ENCODE measurements around the gene MYO18A.
"Not testable (repeated sequence)": the region's sequence is repeated elsewhere in the genome, so short reads cannot be mapped to it uniquely, and the experiment has no call there.

The MYO18A gene

DNA sequence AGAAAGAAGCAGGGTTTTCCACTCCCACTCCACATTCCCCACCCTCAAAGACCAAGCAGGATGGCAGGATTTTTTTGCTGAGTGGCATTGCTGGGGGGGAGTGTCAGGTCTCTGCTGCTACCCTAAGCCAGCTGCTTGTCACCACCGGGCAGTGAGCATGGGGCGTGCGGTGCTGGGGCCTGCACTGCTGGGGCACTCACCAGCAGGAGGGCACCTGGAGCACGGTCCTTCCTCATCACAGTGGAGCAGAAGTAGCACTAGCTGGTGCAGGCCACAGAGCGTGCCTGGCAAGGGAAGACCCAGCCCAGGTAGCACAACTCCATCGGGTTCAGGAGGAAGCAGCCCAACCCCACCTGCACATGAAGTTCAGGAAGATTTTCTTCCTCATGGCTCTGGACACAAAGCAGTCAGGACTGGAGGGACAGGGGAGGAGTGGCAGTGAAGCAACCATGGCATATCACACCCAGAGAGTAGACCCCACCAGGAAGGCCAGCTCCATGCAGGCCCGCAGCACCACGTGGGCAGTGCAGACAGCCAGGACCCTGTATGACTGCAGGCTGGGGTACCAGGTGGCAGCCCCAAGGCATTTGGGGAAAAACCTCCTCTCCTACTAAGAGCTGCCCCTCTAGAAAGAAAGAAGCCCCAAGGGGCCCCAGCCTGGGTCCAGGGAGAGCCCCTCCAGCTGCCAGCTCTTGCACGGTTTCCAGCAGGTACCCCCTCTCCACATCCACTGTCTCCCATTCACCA, 16.7 kb upstream of the MYO18A start:
- no peak for DNase-seq (ENCODE audit: low read depth)

DNA sequence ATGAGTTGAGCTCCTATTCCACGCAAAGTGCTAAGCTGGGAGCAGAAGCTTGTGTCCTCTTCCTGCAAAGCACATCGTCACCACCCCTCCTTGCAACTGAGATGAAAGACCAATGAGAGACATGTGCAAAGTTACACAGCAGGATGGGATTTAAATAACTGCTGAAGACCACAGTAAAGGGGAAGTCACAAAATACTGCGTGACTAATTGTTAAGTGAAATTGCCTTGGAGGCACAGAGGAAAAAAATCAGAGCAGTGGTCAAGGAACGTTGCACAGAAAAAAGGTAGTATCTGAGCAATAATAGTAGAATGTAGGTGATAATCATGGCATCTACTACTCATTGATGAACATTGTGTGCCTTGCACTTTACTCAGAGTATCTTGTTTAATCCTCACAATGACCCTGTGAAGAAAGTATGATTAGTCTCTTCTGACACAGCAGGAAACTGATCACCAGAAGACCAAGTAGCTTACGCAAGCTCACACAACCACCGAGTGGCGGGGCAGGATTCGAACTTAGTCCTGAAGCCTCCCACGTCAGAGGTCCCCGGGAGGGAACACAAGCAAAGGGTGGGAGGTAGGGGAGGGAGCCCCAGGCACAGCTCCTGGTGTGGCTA, 15.4 kb upstream of the MYO18A start:
- DNase-seq (ENCODE audit: low read depth), result no peak

DNA sequence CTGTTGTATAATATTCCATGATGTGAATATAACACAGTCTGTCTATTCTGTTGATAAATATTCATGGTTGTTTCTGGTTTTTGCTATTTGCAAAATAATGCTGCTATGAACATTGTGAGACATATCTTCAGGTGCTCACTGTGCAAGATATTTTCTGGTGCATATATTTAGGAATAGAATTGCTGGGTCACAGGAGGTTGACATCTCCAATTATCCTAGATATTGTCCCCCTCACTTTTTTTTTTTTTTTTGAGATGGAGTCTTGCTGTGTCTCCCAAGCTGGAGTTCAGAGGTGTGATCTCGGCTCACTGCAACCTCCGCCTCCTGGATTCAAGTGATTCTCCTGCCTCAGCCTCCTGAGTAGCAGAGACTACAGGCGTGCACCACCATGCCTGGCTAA, 14.5 kb upstream of the MYO18A start:
- no peak for DNase-seq (ENCODE audit: low read depth)

DNA sequence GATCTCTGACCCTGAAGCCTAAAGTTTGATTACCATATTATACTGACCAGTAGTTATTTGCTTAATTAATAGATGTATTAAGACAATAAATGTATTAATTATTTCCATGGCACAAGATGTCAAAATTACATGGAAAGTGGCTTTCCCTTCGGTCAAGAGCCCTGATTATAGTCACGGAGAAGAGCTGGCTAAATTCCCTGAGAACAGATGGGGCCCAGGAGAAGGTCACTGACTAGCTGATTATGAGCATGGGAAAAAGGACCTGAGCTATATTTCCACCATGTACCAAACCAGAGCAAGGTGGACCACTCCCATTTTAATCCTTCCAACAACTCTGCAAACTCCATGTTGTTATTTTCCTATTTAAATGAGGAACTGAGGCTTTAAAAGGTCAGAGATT, 12.9 kb upstream of the MYO18A start:
- DNase-seq (ENCODE audit: low read depth), result no peak

DNA sequence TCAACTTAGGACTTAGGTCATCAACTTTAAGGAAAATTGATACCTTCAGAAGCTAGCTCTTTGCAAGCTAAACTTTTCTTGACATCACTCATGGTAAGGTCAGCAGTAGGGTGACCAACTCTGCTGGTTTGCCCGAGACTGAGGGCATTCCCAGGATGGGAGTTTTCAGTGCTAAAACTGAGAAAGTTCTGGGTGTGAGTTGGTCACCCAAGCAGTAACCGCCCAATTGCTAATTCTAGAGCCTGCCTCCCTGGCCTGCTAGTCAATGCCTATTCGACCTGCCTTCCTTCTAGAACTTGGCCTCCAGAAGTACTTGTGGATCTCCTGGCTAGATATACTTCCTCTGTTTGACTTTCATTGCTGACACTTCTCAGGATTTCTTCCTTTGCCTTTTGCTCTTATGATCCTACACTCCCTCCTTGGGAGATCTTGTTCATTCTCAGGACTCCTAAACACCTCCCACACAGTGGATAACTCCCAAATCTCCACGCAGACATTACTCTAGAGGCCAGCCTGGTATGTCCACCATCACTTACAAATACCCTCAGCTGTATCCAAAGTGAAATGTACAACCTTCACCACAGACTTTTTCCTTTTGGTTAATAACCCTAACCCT, 10.5 kb upstream of the MYO18A start:
- DNase-seq (ENCODE audit: low read depth), result no peak

DNA sequence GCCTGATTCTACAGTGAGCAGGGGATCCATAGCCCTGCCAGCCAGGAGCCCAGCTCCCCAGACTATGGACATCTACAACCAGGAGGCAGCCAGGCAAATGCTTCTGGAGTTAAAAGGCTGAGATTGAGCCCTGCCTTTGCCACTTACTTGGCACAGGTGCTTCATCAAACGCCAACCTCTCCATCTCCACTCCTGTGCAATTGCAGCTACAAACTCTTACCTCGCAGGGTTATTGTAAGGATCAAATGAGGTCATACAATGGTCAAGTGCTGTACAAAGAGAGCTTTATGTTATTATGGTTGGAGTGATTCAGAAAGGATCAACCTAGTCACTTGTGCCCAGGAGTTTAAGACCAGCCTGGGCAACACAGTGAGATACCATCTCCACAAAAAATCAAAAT, 9.8 kb upstream of the MYO18A start:
- no peak for DNase-seq (ENCODE audit: low read depth)

DNA sequence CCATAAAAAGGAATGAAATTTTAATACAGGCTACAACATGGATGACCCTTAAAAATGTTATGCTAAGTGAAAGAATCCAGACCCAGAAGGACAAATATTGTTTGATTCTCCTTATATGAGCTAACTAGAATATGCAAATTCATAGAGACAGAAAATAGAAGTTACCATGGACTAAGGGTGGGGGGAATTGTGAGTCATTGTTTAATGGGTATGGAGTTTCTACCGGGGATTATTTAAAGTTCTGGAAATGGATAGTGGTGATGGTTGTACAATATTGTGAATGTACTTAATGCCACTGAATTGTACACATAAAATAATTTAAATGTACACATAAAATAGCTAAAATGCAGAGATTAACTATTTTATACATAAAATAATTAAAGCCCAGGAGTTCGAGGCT, 9.2 kb upstream of the MYO18A start:
- no peak for DNase-seq (ENCODE audit: low read depth)

DNA sequence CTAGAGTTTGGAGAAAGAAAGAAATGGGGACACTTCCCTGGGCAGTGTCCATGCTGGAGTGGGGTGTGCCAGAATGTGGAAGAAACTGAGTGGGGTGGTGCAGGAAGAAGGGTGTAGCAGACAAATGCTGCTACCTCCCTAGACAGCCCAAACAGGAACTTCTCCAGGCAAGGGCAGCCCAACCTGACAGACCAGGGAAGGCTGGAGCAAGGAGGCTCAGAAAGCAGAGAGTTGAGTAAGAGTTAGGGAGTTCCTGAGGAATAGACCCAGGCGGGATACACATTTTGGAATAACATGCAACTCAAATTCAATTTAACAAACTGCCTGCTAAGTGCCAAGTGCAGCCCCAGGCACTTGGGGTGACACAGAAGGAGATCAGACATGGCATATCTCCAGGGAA, 1.0 kb upstream of the MYO18A start:
- DNase-seq (ENCODE audit: low read depth), result no peak

DNA sequence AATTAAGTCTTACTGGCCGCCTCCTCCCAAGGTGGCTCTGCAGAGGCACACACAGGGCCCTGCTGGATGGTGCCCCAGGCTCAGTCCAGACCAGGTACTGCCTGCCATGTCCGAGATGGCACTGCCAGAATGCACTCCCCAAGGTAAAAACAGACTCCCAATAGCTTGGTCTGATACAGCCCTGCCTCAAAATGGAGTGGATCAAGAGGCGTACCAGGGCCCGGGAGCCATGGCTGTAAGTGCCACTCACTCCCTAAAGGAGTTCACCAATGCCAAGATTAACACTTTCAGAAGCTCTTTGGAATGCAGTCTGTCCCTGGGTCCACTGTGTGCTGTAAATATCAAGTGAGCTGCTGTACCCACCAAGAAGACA, 576 bp upstream of the MYO18A start:
- no peak for DNase-seq (ENCODE audit: low read depth)

DNA sequence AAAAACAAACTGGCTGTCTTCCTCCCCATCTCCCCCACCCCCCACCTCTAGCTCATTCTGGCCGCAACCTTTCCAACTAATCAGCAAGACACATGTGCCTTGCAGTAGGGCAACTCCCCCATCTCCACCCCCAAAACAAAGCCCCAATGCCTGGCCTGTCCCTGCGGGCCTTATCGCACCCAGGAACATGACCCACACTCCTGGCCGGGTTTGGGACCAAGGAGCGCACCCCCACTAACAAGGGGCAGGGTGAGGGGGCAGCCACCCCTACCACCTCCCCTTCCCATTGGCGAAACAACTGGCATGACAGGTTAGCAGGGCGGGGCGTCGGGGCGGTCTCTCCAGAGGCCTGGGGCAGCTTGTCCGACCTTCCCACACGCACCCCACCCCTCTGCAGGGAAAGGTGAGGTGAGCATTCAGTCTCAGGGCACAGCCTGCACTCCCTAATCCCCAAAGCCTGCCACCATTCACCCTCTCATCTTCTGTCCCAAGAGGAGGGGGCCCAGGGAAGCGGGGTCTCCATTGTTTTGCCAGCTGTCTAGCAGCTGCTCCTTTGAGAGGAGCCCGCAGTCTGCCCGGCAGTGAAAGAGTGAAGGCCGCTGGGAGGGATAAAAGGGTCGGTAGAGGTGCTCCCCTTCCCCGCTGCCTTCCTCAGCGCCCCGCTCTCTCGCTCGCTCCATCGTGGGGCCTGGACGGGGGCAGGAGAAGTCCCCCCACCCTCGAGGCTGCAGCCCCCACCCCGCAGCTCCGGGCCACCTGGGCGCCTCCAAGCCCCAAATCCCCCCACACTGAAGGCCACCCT, 765 bp downstream of the MYO18A start:
- no peak for DNase-seq (ENCODE audit: low read depth)

DNA sequence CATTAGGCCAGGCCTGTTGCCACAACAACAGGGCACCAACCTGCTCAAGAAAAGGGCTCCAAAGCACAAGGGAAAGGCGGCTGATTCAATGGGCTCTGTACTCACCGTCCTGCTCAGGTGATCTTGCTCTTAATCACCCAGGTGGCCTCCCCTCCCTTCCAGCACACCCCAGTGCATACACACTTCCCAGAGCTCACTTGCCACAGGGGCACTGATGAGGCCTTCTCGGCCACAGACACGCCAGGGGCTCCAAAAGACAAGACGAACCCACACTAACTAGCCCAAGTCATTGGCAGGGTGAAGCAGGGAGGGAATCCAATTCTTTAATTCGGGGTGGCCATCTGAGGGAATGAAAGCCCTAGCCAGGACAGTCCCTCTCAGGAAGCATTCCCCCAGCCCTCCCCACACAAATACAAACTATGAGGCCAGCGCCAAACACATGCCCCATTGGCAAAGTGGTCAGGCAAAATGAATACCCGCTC, 1.4 kb downstream of the MYO18A start:
- no peak for DNase-seq (ENCODE audit: low read depth)

DNA sequence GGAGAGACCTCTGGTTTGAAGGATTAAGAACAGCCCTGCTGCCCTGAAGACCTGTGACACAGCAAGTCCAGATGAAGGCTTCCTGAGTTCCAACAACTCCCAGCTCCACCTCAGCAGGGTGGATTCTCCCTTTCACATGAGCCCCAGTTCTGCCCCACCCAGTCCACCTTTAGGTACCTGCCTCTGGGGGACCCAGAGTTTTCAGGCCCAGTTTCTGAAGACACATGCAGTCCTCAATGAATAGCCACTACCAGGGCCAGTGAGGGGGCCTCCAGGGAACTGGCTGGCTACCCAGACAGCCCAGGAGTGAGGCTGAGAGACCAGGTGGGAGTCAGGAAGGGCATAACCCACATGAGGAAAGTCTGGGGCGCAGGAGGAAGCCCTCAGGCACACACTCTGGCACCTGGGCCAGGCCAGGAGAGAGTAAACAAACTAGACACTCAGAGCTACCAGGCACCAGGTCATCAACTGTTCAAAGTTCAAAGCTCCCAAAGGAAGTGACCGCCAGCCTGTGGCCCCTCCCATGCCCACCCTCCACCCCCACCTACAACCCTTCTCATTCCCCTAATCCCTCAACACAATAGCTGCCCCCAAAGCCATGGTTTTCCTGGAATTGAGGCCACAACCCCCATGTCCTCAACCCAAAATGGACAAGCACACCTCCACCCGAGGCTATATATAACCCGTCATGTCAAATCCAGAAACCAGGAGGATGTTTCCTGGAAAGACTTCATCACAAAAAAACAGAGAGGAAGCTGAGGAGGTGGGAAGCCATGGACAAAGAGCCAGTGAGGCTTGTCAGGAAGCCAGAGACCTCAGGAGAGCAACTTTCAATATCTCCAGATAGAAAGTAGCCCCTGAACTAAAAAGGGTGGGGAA, 2.1 kb downstream of the MYO18A start:
- no peak for DNase-seq (ENCODE audit: low read depth)

DNA sequence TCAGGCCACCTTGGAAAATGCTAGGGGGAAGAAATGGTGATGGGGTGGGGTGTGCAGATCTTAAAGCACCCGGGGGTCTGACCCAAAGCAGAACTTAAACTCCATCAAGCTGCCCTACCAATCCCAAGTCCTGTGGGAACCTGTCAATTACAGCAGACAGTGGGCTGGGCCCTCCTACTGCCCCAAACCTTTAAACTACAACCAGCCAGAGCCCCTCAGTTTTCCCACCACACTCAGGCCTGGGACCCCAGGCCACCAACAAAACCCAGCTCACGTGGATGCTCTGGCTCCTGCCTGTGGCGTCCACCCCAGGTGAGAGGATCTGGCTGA, 2.7 kb downstream of the MYO18A start:
- DNase-seq (ENCODE audit: low read depth), result no peak

DNA sequence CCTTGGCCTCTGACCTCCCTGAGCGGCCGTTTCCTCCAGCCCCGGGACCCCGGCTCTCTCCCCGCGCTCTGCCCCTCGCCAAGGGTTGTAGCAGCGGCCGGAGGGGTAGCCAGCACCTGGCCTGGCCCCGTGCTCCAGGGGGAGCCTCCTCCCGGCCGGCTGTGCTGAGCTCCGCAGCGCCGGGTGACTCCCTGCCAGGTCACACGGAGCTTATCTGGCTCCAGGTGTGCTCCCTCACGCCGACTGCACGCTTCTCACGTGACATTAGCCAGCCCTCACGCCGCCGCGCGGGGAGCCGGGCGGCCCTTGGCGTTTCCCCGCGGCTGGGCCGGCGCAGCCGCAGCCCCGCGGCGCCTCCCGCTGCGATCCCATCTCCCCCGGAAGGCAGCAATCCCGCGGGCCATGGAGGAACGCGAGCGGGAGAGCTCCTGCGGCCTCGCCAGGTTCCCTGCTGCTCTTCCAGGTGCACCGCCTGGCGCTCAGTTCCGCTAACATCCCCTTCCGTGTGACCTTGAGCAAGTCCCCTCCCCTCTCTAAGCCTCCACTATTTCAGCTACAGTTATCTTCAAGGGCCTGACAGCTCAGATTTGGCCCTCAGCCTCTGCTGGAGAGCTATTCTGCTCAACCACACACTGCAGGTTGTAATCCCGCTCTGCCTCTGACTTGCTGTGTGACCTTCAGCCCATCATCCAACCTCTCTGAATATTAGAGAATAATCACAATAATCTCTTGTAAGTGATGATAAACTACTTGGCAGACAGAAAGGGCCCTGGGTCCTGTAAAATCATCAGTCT, 3.4 kb downstream of the MYO18A start:
- peak; percentile 47 for DNase-seq (ENCODE audit: low read depth)

DNA sequence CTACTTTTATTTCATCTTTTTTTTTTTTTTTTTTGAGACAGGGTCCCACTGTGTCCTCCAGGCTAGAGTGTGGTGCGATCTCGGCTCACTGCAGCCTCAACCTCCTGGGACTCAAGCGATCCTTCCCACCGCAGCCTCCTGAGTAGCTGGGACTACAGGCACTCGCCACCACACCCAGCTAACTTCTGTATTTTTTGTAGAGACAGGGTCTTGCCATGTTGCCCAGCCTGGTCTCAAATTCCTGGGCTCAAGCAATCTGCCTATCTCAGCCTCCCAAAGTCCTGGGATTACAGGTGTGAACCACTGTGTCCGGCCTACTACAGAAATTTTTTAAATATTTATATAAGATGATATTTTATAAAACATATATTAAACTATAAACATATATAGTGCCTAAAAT, 4.8 kb downstream of the MYO18A start:
- no peak for DNase-seq (ENCODE audit: low read depth)

DNA sequence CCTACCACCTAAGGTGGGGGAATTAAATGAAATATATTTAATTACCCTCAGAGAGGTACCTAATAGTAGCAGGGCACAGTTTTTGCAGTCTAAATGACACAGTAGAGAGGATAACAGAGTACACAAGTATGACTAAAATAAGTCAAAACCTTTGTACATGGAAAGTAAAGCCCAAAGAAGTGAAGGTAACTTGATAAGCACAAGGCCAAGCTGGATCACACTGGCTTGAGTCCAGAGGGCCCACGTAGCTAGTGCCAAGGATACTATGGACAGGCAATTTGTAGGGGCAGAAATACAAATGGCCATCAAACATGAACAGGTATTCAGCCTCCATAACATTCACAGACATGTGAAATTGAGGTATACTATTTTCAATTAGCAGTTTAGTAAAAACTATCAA, 7.6 kb downstream of the MYO18A start:
- no peak for DNase-seq (ENCODE audit: low read depth)

DNA sequence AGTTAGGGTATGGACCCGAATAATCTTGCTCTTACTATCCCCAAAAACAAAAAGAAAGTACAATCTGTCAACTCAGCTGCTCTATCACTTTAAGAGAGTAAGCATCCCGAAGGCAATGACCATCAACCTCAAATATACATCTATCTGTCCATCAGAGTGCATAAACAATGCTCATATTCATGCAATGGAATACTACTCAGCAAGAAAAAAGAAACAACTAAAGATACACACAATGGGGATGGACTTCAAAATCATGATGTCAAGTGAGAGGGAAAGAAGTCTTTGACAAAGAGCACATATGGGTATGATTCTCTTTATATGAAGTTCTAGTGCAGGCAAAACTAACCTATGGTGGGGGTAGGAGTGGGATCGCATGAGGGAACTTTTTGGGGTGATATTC, 9.5 kb downstream of the MYO18A start:
- DNase-seq (ENCODE audit: low read depth), result no peak

DNA sequence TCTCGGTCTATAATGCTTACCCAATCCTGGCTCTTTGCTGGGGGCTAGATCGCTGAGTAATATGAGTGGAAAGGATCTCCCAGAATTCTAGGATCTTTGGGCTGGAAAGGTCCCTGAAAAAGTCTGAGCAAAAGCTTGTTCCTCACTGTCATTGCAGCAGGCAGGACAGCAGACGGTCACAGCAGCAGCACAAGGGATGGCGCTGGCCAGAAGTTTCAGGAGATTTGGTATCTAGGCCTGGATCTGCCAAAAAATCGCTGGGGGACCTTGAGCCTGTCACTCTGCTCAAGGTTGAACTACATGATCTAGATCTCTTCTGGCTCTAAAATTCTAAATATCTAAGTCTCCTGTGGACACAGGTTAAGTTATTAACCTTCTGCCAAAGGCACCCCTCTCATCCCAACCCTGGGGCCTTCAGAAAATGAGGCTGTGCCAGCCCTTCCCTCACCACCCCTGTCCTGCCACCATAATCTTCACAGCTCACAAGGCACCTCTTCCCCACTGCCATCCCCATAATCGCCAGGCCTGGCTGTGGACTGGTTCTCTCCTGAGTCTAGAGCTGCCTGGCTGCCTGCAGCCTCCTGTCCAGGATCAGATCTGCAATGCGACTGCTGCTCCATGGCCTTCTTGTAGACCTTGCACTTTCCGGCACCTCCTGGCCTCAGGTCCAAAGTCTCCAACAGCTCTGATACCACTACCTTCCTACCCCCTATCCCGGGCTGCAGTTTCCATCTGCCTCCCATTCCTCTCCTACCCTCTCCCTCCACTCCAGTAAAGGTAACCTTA, 10.2 kb downstream of the MYO18A start:
- no peak for DNase-seq (ENCODE audit: low read depth)

DNA sequence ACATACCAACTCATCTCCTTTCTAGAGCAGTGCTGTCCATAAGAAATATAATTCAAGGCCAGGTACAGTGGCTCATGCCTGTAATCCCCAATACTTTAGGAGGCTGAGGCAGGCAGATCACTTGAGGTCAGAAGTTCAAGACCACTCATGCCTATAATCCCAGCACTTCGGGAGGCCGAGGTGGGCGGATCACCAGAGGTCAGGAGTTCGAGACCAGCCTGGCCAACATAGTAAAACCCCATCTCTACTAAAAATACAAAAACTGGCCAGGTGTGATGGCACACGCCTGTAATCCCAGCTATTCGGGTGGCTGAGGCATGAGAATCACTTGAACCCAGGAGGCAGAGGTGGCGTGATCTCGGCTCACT, 11.5 kb downstream of the MYO18A start:
- DNase-seq (ENCODE audit: low read depth), result not testable (repeated sequence)

DNA sequence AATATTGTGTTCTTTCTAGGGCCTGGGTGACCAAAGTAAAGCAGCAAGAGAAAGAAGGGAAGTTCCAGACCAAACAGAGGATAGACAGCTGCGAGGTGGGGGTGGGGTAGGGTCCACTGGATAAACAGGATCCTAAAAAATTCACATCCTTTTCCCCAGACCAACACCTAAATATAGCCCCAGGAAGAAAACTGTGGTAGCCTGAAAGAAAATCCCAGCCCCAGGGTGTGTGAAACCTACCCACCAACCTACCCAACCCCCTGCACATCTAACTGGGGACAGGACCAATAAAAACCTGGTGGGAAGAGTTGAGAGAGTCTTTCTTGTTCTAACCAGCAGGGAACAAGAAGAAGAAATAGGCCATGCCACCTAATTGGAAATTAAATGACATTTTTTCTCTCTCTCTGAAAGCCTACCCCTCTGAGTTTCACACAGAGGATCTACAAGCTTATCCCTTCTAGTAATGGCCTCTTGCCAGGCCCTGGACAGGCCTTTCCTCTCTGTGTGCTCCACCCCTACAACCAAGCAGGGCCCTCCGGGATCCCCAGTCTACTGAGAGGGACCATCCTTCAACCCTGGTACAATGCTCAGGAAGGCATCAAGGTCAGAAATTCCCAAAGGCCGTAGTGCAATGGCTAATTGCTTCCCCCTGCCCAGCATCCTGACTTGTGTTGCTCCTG, 12.0 kb downstream of the MYO18A start:
- no peak for DNase-seq (ENCODE audit: low read depth)

Measured in activated T-helper 1 cell treated with Interleukin-2 at 50 U/mL for 16 hours (primary cell).